Panc1 (cell line): ENCODE data around the gene RSU1. TPM values are rescaled to one million over a fixed set of nuclear protein-coding genes. Genes with fewer than 3 reads are reported as not detected.

ENCODE experiments used
- ATAC-seq: fragments of 200-7000 bp; cut with Tn5 transposase; 2 replicates; pipeline ENCODE4 v1.9.1; 2020; ENCODE audit warnings: mild to moderate bottlenecking, moderate library complexity
- BruUV-seq: library from RNA; stranded (reverse); fragments of 400-500 nt; replicated peaks from 2 replicates; lab custom pipeline; 2021; lab: Mats Ljungman, UMichigan
- CTCF ChIA-PET: fragments of 300-600 bp; sonication (Branson Sonifier 250); formaldehyde crosslinking; loops from one replicate; lab custom pipeline; 2022; ENCODE audit warnings: antibody characterized with exemption; lab: Charles Lee
- POLR2A ChIA-PET: fragments of 300-600 bp; sonication (Branson Sonifier 250); formaldehyde crosslinking; loops from one replicate; lab custom pipeline; 2022; ENCODE audit warnings: antibody characterized with exemption; lab: Charles Lee
- DNase-seq: peaks from one replicate; pipeline ENCODE4 v3.0.0-alpha.2; 2010; ENCODE audit warnings: low read depth, low spot score
- H3K27ac ChIP-seq: 2 replicates; pipeline ENCODE4 v1.5.1; 2011; ENCODE audit warnings: mild to moderate bottlenecking, low read length, inconsistent platforms
- H3K27me3 ChIP-seq: fragments of 200-500 bp; sonication (Bioruptor generic); 2 replicates; pipeline ENCODE4 v1.6.0; 2014; ENCODE audit warnings: low read length, inconsistent platforms; ENCODE audit not compliant: control insufficient read depth, insufficient read depth
- H3K36me3 ChIP-seq: fragments of 200-500 bp; sonication (Bioruptor generic); 2 replicates; pipeline ENCODE4 v1.5.1; 2014; ENCODE audit warnings: inconsistent platforms, mild to moderate bottlenecking, low read length, moderate library complexity; ENCODE audit not compliant: control insufficient read depth, insufficient read depth
- H3K4me1 ChIP-seq: 2 replicates; pipeline ENCODE4 v1.5.1; 2011; ENCODE audit warnings: inconsistent platforms, mild to moderate bottlenecking, low read length, moderate library complexity; ENCODE audit not compliant: control insufficient read depth, insufficient read depth
- H3K4me3 ChIP-seq, 2 experiments: 2 replicates each; pipeline ENCODE4 v1.5.1; 2011 to 2012; ENCODE audit warnings: low read depth in 2 of 2, low read length in 2 of 2, mild to moderate bottlenecking in 2 of 2, inconsistent platforms in 1 of 2, moderate library complexity in 1 of 2
- H3K9me3 ChIP-seq: fragments of 200-500 bp; sonication (Bioruptor generic); 2 replicates; pipeline ENCODE4 v1.5.1; 2014; ENCODE audit warnings: low read depth, mild to moderate bottlenecking, inconsistent platforms, low read length, moderate library complexity; ENCODE audit not compliant: control insufficient read depth, insufficient read depth
- CTCF ChIP-seq: fragments of 450-650 bp; IDR thresholded peaks from 2 replicates; pipeline ENCODE4 v1.5.1; 2017; ENCODE audit warnings: mild to moderate bottlenecking
- POLR2AphosphoS5 ChIP-seq: IDR thresholded peaks from 2 replicates; pipeline ENCODE4 v1.6.1; 2012; ENCODE audit warnings: mild to moderate bottlenecking, low read depth, low read length, moderate library complexity
- SIN3A ChIP-seq: IDR thresholded peaks from 2 replicates; pipeline ENCODE4 v1.6.1; 2012; ENCODE audit warnings: low read depth, mild to moderate bottlenecking, low read length, moderate library complexity, borderline replicate concordance; ENCODE audit not compliant: insufficient read depth
- TCF7L2 ChIP-seq: IDR thresholded peaks from 2 replicates; pipeline ENCODE4 v1.6.1; 2011; ENCODE audit warnings: mild to moderate bottlenecking, low read depth, low read length, inconsistent platforms
- in situ Hi-C: cut with HindIII; loops from 2 replicates; pipeline ENCODE4 v1.10.0; 2016; ENCODE audit warnings: low sequenced_read_pairs, low pct_unique_long_range_greater_than_20kb
- intact Hi-C: fragments of 100-400 bp; cut with micrococcal nuclease; formaldehyde crosslinking; loops from one replicate; pipeline ENCODE4 v1.10.0; 2022; ENCODE audit not compliant: unreplicated experiment
- total RNA-seq: library from RNA; stranded (reverse); gene quantifications from one replicate; pipeline ENCODE4 v1.2.1, GENCODE V29; 2021; ENCODE audit not compliant: unreplicated experiment
- TF ChIP-seq, protein P1 (sequence below), 2 experiments: IDR thresholded peaks; 2 replicates each; pipeline ENCODE4 v1.6.1; 2011 to 2012; ENCODE audit warnings: low read depth in 2 of 2, control low read depth in 1 of 2, low read length in 1 of 2, mild to moderate bottlenecking in 1 of 2, moderate library complexity in 1 of 2; ENCODE audit not compliant: insufficient read depth in 1 of 2

Gene RSU1
- total RNA-seq, 1 experiment from 2014 or later, result 55.6 TPM

DNA sequence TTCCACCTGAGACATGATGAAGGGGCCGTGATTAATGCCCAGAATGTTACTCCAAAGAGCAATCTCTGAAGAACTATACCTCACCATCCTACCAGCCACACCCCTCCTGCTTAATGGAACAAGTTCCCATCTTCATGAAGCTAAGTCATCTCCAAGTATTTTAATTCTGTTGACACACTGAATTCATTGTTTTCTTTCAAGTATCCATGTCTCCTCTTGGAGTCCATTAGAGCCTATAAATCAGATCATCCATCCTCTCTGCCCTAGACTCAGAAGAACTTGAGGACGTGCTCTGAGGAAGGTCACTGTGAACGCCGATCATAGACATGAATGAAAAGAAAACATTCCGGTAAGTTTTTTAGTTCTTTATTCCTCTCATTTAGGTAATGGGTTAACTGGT, 126.8 kb downstream of the RSU1 start:
- in situ Hi-C loops, result no loop called here
- Histone ChIP-seq H3K4me1 (no peaks in the 10 kb centered on the region; the same call in 1 of the 2 replicates), H3K27ac (no peak overlapping the region), H3K4me3 (no peak overlapping the region), H3K27me3 (no peaks in the 10 kb centered on the region), H3K36me3 (no peaks in the 10 kb centered on the region), H3K9me3 (no peaks in the 10 kb centered on the region)
- POLR2A ChIA-PET, result no interaction called here
- ATAC-seq (no peak), DNase-seq (no peak)
- CTCF ChIA-PET, result no interaction called here
- TF ChIP-seq CTCF, result no peak
- no peak for TF ChIP-seq SIN3A
- no TSS peak for BruUV-seq
- intact Hi-C loops, result no loop called here

GRCh38 chr10:16689696-16690095, 127.5 kb downstream of the RSU1 start:
- Histone ChIP-seq H3K4me1 (no peaks in the 10 kb centered on the region; the same call in 1 of the 2 replicates), H3K4me3 (no peak overlapping the region), H3K27me3 (no peaks in the 10 kb centered on the region), H3K27ac (no peak overlapping the region), H3K9me3 (no peaks in the 10 kb centered on the region), H3K36me3 (no peaks in the 10 kb centered on the region)
- in situ Hi-C loops, result no loop called here
- no peak for TF ChIP-seq SIN3A
- no peak for TF ChIP-seq TCF7L2
- TF ChIP-seq, protein P1, sequence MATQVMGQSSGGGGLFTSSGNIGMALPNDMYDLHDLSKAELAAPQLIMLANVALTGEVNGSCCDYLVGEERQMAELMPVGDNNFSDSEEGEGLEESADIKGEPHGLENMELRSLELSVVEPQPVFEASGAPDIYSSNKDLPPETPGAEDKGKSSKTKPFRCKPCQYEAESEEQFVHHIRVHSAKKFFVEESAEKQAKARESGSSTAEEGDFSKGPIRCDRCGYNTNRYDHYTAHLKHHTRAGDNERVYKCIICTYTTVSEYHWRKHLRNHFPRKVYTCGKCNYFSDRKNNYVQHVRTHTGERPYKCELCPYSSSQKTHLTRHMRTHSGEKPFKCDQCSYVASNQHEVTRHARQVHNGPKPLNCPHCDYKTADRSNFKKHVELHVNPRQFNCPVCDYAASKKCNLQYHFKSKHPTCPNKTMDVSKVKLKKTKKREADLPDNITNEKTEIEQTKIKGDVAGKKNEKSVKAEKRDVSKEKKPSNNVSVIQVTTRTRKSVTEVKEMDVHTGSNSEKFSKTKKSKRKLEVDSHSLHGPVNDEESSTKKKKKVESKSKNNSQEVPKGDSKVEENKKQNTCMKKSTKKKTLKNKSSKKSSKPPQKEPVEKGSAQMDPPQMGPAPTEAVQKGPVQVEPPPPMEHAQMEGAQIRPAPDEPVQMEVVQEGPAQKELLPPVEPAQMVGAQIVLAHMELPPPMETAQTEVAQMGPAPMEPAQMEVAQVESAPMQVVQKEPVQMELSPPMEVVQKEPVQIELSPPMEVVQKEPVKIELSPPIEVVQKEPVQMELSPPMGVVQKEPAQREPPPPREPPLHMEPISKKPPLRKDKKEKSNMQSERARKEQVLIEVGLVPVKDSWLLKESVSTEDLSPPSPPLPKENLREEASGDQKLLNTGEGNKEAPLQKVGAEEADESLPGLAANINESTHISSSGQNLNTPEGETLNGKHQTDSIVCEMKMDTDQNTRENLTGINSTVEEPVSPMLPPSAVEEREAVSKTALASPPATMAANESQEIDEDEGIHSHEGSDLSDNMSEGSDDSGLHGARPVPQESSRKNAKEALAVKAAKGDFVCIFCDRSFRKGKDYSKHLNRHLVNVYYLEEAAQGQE (IDR thresholded peaks at IDR 0.05; ENCODE audit: insufficient read depth in 1 of 2, low read depth in 2 of 2, low read length in 1 of 2), result no peak
- no peak for TF ChIP-seq CTCF
- no peak for TF ChIP-seq POLR2AphosphoS5
- intact Hi-C loops, result no loop called here
- ChIA-PET CTCF (no interaction called here), POLR2A (no interaction called here)
- ATAC-seq (no peak), DNase-seq (no peak)
- no TSS peak for BruUV-seq
